ENCODE data around the gene SLC44A4. TPM values are rescaled to one million over a fixed set of nuclear protein-coding genes. Genes with fewer than 3 reads are reported as not detected.

The SLC44A4 gene
- total and polyA plus RNA-seq, 2 of the 8 experiments (the other 6 are each of a cell fraction or from before 2014, with no cell fraction given): 4.8 to 7.0 TPM

- H3K14ac ChIP-seq (ENCODE audit: insufficient read length): no peak overlapping the region
- no peaks in the 10 kb centered on the region for H3K79me2 ChIP-seq (ENCODE audit: control insufficient read depth in 1 of 2, insufficient read depth in 2 of 2, low read length in 2 of 2)
- no peaks in the 10 kb centered on the region for H3K4me1 ChIP-seq (replicated peaks in 1 of 4; ENCODE audit: control insufficient read depth in 3 of 4, insufficient read depth in 4 of 4, low read length in 3 of 4)
- H3K56ac ChIP-seq (replicated peaks; ENCODE audit: insufficient read length, low read depth, low read length): no peak overlapping the region
- H4K91ac ChIP-seq (replicated peaks; ENCODE audit: insufficient read length, low read length): no peak overlapping the region
- H3K18ac ChIP-seq (ENCODE audit: extremely low read depth, low read length): no peak overlapping the region
- H2BK12ac ChIP-seq (ENCODE audit: low read depth, low read length): no peak overlapping the region
- H3K4me3 ChIP-seq (ENCODE audit: extremely low read depth in 1 of 4, insufficient read depth in 2 of 4, low read depth in 3 of 4, low read length in 4 of 4): no peak overlapping the region
- no peak overlapping the region for H2BK15ac ChIP-seq (ENCODE audit: low read length)
- no peaks in the 10 kb centered on the region for H3K27me3 ChIP-seq (replicated peaks in 1 of 4; ENCODE audit: control insufficient read depth in 3 of 4, extremely low read depth in 1 of 4, insufficient read depth in 3 of 4, low read length in 3 of 4)
- no peaks in the 10 kb centered on the region; the same call in 1 of the 2 replicates for H3K23me2 ChIP-seq (ENCODE audit: low read depth, low read length)
- H2BK120ac ChIP-seq (replicated peaks; ENCODE audit: low read depth, low read length): no peak overlapping the region
- H4K20me1 ChIP-seq (replicated peaks in 1 of 2; ENCODE audit: control insufficient read depth in 1 of 2, insufficient read depth in 2 of 2, low read length in 2 of 2): no peaks in the 10 kb centered on the region
- H4K5ac ChIP-seq (ENCODE audit: insufficient read length, low read depth, low read length): no peak overlapping the region
- WGBS, 2 experiments (ENCODE audit: extremely low coverage in 1 of 2, insufficient coverage in 1 of 2, insufficient read length in 1 of 2, insufficient replicate concordance in 2 of 2, low coverage in 1 of 2, low lambda C conversion rate in 2 of 2, missing lambda C conversion rate in 1 of 2): 88% methylated on average over 6 of the region's 6 CpGs; no CpG with 5 or more reads in 1 of the 2 experiments
- H3K23ac ChIP-seq (ENCODE audit: insufficient read length): no peak overlapping the region
- FAIRE-seq (no peak), DNase-seq (ENCODE audit: low read depth in 1 of 2, low spot score in 2 of 2) (no peak)
- H3K9me3 ChIP-seq (ENCODE audit: insufficient read depth in 2 of 2, low read depth in 1 of 2, low read length in 1 of 2): no peaks in the 10 kb centered on the region
- ChIA-PET CTCF (ENCODE audit: partially characterized antibody) (interaction anchor here (0.8 to 2.1 kb wide), 4 partner anchors 8 to 37 kb away, joined by 3 to 5 read pairs (median 4); no protein-coding TSS in a partner anchor), POLR2A (ENCODE audit: partially characterized antibody) (interaction anchor here (0.7 to 1.4 kb wide), 3 partner anchors 9 to 194 kb away, joined by 4 to 5 read pairs (median 4); no protein-coding TSS in a partner anchor)
- H2AK5ac ChIP-seq (ENCODE audit: low read depth, low read length): no peak overlapping the region
- H2AFZ ChIP-seq (ENCODE audit: low read length): no peak overlapping the region
- H4K8ac ChIP-seq (ENCODE audit: extremely low read depth, insufficient read depth, low read length): no peak overlapping the region
- no peak overlapping the region for H3K4me2 ChIP-seq (ENCODE audit: insufficient read depth in 1 of 2, low read depth in 2 of 2, low read length in 2 of 2)
- H3K9ac ChIP-seq (replicated peaks in 1 of 4; ENCODE audit: extremely low read depth in 1 of 4, low read depth in 3 of 4, low read length in 3 of 4): no peak overlapping the region
- no peaks in the 10 kb centered on the region for H3K79me1 ChIP-seq (ENCODE audit: low read depth, low read length)
- no peak overlapping the region for H2BK20ac ChIP-seq (ENCODE audit: low read length)
- H3K27ac ChIP-seq (ENCODE audit: low read depth, low read length): no peak overlapping the region
- H2BK5ac ChIP-seq (ENCODE audit: low read depth, low read length): no peak overlapping the region
- H3K4ac ChIP-seq (replicated peaks; ENCODE audit: insufficient read length, low read depth, low read length): no peak overlapping the region
- no peaks in the 10 kb centered on the region for H3K36me3 ChIP-seq (ENCODE audit: control insufficient read depth in 2 of 4, insufficient read depth in 4 of 4, low read length in 3 of 4)
- TF ChIP-seq MAX (IDR thresholded peaks at IDR 0.05) (no peak), GTF2F1 (IDR thresholded peaks at IDR 0.05; ENCODE audit: borderline replicate concordance, low read depth, low read length) (no peak), HDAC2 (IDR thresholded peaks at IDR 0.05; ENCODE audit: borderline replicate concordance in 1 of 2, low read depth in 2 of 2, low read length in 2 of 2) (no peak), EP300 (IDR thresholded peaks at IDR 0.05; ENCODE audit: borderline replicate concordance in 1 of 2, low read depth in 2 of 2, low read length in 2 of 2) (no peak), GABPA (IDR thresholded peaks at IDR 0.05; ENCODE audit: borderline replicate concordance, insufficient read depth, low read length) (no peak), TAF1 (IDR thresholded peaks at IDR 0.05; ENCODE audit: low read depth, low read length) (no peak), CTBP2 (IDR thresholded peaks at IDR 0.05; ENCODE audit: borderline replicate concordance, insufficient read depth, insufficient read length, low read length) (no peak), BACH1 (IDR thresholded peaks at IDR 0.05; ENCODE audit: low read length) (no peak), JUN (IDR thresholded peaks at IDR 0.05; ENCODE audit: low read depth, low read length) (no peak), MAFK (IDR thresholded peaks at IDR 0.05; ENCODE audit: low read depth, low read length) (no peak), RXRA (IDR thresholded peaks at IDR 0.05; ENCODE audit: insufficient read depth, low read depth, low read length) (no peak), SAP30 (IDR thresholded peaks at IDR 0.05; ENCODE audit: insufficient read depth, insufficient replicate concordance, low read length) (no peak), TBP (IDR thresholded peaks at IDR 0.05; ENCODE audit: low read depth, low read length) (no peak)
Measured at GRCh38 chr6:31915756-31916155, 37.0 kb upstream of the SLC44A4 start.

Data from H1 (cell line).